ENCODE results near the gene PPP1R3G. TPM values are rescaled to one million over a fixed set of nuclear protein-coding genes. Genes with fewer than 3 reads are reported as not detected.

The PPP1R3G gene
- total and polyA plus RNA-seq, 2 of the 4 experiments (the other 2 are of a cell fraction) = 0.10 to 0.18 TPM

GRCh38 chr6:5109436-5109835, 24.3 kb downstream of the PPP1R3G start:
- no peak overlapping the region for H4K8ac ChIP-seq (ENCODE audit: low read depth in 2 of 2, low read length in 2 of 2)
- H3K9me3 ChIP-seq (ENCODE audit: control insufficient read depth, insufficient read depth, low read length) = no peaks in the 10 kb centered on the region
- POLR2A ChIA-PET (ENCODE audit: unreplicated experiment) = no interaction called here
- no peak overlapping the region for H2AK9ac ChIP-seq (replicated peaks; ENCODE audit: low read depth, low read length, poor library complexity)
- H3K27ac ChIP-seq (ENCODE audit: insufficient read depth, low read length) = no peak overlapping the region
- no peak overlapping the region for H2BK120ac ChIP-seq (ENCODE audit: low read depth, low read length)
- CTCF ChIA-PET = no interaction called here
- no peak overlapping the region for H2AK5ac ChIP-seq (ENCODE audit: low read depth, low read length)
- no peak overlapping the region for H3K4me3 ChIP-seq (ENCODE audit: insufficient read depth, low read depth, low read length)
- H2BK20ac ChIP-seq (ENCODE audit: low read depth, low read length) = no peak overlapping the region
- no peak for TF ChIP-seq SMC3 (IDR thresholded peaks at IDR 0.05; ENCODE audit: low read depth, low read length)
- no peak for TF ChIP-seq NFE2L2 (IDR thresholded peaks at IDR 0.05; ENCODE audit: low read depth, low read length)
- TF ChIP-seq POLR2A (IDR thresholded peaks at IDR 0.05; ENCODE audit: low read depth, low read length) = no peak
- no peak for TF ChIP-seq FOS (IDR thresholded peaks at IDR 0.05; ENCODE audit: low read depth, low read length)
- TF ChIP-seq CEBPB (IDR thresholded peaks at IDR 0.05; ENCODE audit: low read depth, low read length) = no peak
- TF ChIP-seq CHD1 (IDR thresholded peaks at IDR 0.05; ENCODE audit: low read depth, low read length) = no peak
- TF ChIP-seq, protein P1, sequence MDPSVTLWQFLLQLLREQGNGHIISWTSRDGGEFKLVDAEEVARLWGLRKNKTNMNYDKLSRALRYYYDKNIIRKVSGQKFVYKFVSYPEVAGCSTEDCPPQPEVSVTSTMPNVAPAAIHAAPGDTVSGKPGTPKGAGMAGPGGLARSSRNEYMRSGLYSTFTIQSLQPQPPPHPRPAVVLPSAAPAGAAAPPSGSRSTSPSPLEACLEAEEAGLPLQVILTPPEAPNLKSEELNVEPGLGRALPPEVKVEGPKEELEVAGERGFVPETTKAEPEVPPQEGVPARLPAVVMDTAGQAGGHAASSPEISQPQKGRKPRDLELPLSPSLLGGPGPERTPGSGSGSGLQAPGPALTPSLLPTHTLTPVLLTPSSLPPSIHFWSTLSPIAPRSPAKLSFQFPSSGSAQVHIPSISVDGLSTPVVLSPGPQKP (IDR thresholded peaks at IDR 0.05; ENCODE audit: borderline replicate concordance, low read depth, low read length) = no peak
- no peak for TF ChIP-seq RCOR1 (IDR thresholded peaks at IDR 0.05; ENCODE audit: insufficient replicate concordance, low read length)
- no peak for TF ChIP-seq MAFK (IDR thresholded peaks at IDR 0.05; ENCODE audit: low read depth, low read length)
- no peak for TF ChIP-seq RAD21 (IDR thresholded peaks at IDR 0.05; ENCODE audit: low read length)
- no peak for TF ChIP-seq BHLHE40 (IDR thresholded peaks at IDR 0.05; ENCODE audit: low read depth, low read length)
- no peak for TF ChIP-seq USF2 (IDR thresholded peaks at IDR 0.05; ENCODE audit: low read depth, low read length)
- TF ChIP-seq MXI1 (IDR thresholded peaks at IDR 0.05; ENCODE audit: borderline replicate concordance, low read depth, low read length) = no peak
- H2BK5ac ChIP-seq (ENCODE audit: low read depth, low read length, poor library complexity, severe bottlenecking) = no peak overlapping the region
- no peak overlapping the region for H3K4ac ChIP-seq (ENCODE audit: low read depth, low read length)
- 0 out of 2 replicates have a peak, but pooled peaks cover 4% of the 10 kb centered on the region for H4K20me1 ChIP-seq (ENCODE audit: insufficient read depth, low read length)
- no peaks in the 10 kb centered on the region for H3K79me1 ChIP-seq (ENCODE audit: low read depth in 1 of 2, low read length in 2 of 2)
- H3K27me3 ChIP-seq (ENCODE audit: control insufficient read depth, insufficient read depth, low read length) = no peaks in the 10 kb centered on the region; the same call in none of the 2 replicates
- no peak overlapping the region for H3K14ac ChIP-seq (replicated peaks; ENCODE audit: low read depth, low read length)
- no peaks in the 10 kb centered on the region for H3K36me3 ChIP-seq (ENCODE audit: control insufficient read depth, insufficient read depth, low read length)
- in situ Hi-C loops (cut with MboI; ENCODE audit: low sequenced_read_pairs) = no loop called here
- H4K5ac ChIP-seq (ENCODE audit: low read depth, low read length) = no peak overlapping the region
- DNase-seq (no peak), ATAC-seq (ENCODE audit: low read depth) (no peak)
- H3K4me1 ChIP-seq (ENCODE audit: control insufficient read depth, insufficient read depth, low read length) = peaks cover 2% of the 10 kb centered on the region; the same call in 1 of the 2 replicates
- H2AFZ ChIP-seq (replicated peaks; ENCODE audit: low read length, poor library complexity) = no peak overlapping the region
- H3K23ac ChIP-seq (ENCODE audit: low read depth, low read length) = no peak overlapping the region
- intact Hi-C loops (cut with micrococcal nuclease) = no loop called here
- no peaks in the 10 kb centered on the region; the same call in 1 of the 2 replicates for H3K9me1 ChIP-seq (ENCODE audit: insufficient read depth, low read length)
- H3K4me2 ChIP-seq (ENCODE audit: low read depth, low read length) = no peak overlapping the region
- WGBS, 2 experiments (ENCODE audit: extremely low coverage in 2 of 2, insufficient read length in 1 of 2) = no CpG with 5 or more reads among the region's 10 CpGs
- no peak overlapping the region for H2BK15ac ChIP-seq (ENCODE audit: low read depth, low read length)
- no peak overlapping the region for H3K9ac ChIP-seq (ENCODE audit: low read depth, low read length)
- dilution Hi-C loops (cut with HindIII; ENCODE audit: low sequenced_read_pairs, unreplicated experiment) = no loop called here
- H3K56ac ChIP-seq (ENCODE audit: extremely low read depth, insufficient read depth, low read length) = no peak overlapping the region
- H3K18ac ChIP-seq (ENCODE audit: low read depth, low read length) = no peak overlapping the region
- H4K91ac ChIP-seq (ENCODE audit: insufficient read depth, low read depth, low read length) = no peak overlapping the region
- no TSS peak for BruUV-seq (replicated peaks)

Measured in IMR-90 (cell line).